MCF 10A (cell line): ENCODE results near the gene UQCC2. TPM values are rescaled to one million over a fixed set of nuclear protein-coding genes. Genes with fewer than 3 reads are reported as not detected.

Experiments used
- BruUV-seq: library from RNA; stranded (reverse); fragments of 400-500 nt; replicated peaks from 2 replicates; lab custom pipeline; 2021; lab: Mats Ljungman, UMichigan
- CTCF ChIA-PET: fragments of 300-600 bp; sonication (Branson Sonifier 250); formaldehyde crosslinking; extraction: SDS; loops from one replicate; lab custom pipeline; 2021; ENCODE audit warnings: antibody characterized with exemption, inconsistent platforms; lab: Yijun Ruan, JAX
- POLR2A ChIA-PET: fragments of 300-600, 350-650 bp; sonication (Branson Sonifier 250); formaldehyde crosslinking; extraction: SDS; loops from one replicate; lab custom pipeline; 2020; ENCODE audit warnings: antibody characterized with exemption, inconsistent platforms; lab: Yijun Ruan, JAX
- DNase-seq: peaks from one replicate; pipeline ENCODE4 v3.0.0-alpha.2; 2018; ENCODE audit not compliant: unreplicated experiment
- H3K27ac Mint-ChIP-seq: one replicate; pipeline ENCODE4 v1.8.0; 2022; ENCODE audit warnings: mild to moderate bottlenecking, low read depth, mixed read lengths; ENCODE audit not compliant: unreplicated experiment
- H3K27me3 Mint-ChIP-seq: one replicate; pipeline ENCODE4 v1.8.0; 2022; ENCODE audit warnings: mixed read lengths; ENCODE audit not compliant: insufficient read depth, unreplicated experiment
- H3K36me3 Mint-ChIP-seq: one replicate; pipeline ENCODE4 v1.8.0; 2022; ENCODE audit warnings: mild to moderate bottlenecking, moderate library complexity, mixed read lengths; ENCODE audit not compliant: insufficient read depth, unreplicated experiment
- H3K4me1 Mint-ChIP-seq: one replicate; pipeline ENCODE4 v1.8.0; 2022; ENCODE audit warnings: mixed read lengths; ENCODE audit not compliant: insufficient read depth, unreplicated experiment
- H3K4me3 Mint-ChIP-seq: one replicate; pipeline ENCODE4 v1.8.0; 2022; ENCODE audit warnings: mild to moderate bottlenecking, moderate library complexity, mixed read lengths; ENCODE audit not compliant: unreplicated experiment
- H3K9me3 Mint-ChIP-seq: one replicate; pipeline ENCODE4 v1.8.0; 2022; ENCODE audit warnings: mixed read lengths; ENCODE audit not compliant: unreplicated experiment
- intact Hi-C: fragments of 100-400 bp; cut with micrococcal nuclease; formaldehyde crosslinking; loops from 2 replicates; pipeline ENCODE4 v1.14.1; 2022
- total RNA-seq: library from RNA; stranded (reverse); gene quantifications from 2 replicates; pipeline ENCODE4 v1.2.3, GENCODE V29; 2022
- TF ChIP-seq, protein P1 (sequence below): fragments of 200-600 bp; IDR thresholded peaks from one replicate; pipeline ENCODE4 v1.8.0; 2022; ENCODE audit warnings: antibody characterized with exemption, mild to moderate bottlenecking; ENCODE audit not compliant: unreplicated experiment

The UQCC2 gene
- total RNA-seq, 1 experiment from 2014 or later: 122 TPM

DNA sequence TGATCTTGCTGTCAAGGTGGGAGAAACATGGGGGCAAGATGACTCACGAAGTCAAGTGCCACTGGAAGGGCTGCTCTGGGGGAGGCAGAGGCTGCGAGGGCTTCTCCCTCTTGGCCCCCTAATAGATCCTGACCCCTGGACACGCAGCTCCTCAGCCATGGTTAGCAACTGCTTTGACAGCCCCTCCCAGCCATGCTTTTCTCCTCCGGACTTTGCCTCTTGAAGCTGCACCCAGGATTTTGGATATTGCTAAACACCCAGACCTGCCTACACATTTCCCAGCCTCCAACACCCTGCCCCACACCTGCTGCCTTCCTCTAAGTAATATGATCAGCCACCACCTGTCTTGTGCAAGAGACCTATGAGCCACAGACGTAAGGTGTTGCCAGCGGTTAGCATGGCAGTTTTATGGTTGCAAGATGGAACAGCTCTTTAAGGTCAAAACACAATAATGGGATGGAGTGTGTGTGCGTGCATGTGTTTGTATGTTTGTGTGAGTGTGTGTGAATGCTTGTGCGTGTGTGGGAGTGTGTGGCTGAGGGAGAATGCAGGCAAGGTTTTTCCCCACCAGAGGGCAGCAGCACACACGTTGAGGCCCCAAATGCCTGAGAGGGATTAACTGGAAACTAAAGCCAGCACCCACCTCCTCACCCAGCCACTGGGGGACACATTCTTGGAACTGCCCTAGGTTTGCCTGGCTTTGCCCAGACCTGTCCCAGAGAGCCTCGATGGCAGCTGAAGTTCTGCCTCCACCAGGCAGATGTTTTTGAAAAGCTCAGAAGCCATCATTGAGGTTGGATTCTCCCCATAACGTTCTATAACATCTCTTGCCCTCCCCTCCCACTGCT is 32.7 kb upstream of the UQCC2 start:
- intact Hi-C loops: loop anchor here (1.0 to 2.0 kb wide), 3 partner anchors 19 to 410 kb away; no protein-coding TSS in a partner anchor
- Mint-ChIP-seq H3K4me1 (peaks cover 45% of the 10 kb centered on the region), H3K36me3 (peaks cover 7% of the 10 kb centered on the region), H3K9me3 (no peaks in the 10 kb centered on the region), H3K4me3 (peak overlapping the region; percentile 3), H3K27me3 (no peaks in the 10 kb centered on the region), H3K27ac (no peak overlapping the region)
- POLR2A ChIA-PET: interaction anchor here (0.9 to 3.9 kb wide), 11 partner anchors 14 to 318 kb away, joined by 3 to 29 read pairs (median 6); partner anchors contain the start of genes LEMD2 and UQCC2
- CTCF ChIA-PET: interaction anchor here (0.6 to 12.4 kb wide), 21 partner anchors 9 to 620 kb away, joined by 3 to 228 read pairs (median 4); partner anchors contain the start of gene UQCC2
- TF ChIP-seq, protein P1, sequence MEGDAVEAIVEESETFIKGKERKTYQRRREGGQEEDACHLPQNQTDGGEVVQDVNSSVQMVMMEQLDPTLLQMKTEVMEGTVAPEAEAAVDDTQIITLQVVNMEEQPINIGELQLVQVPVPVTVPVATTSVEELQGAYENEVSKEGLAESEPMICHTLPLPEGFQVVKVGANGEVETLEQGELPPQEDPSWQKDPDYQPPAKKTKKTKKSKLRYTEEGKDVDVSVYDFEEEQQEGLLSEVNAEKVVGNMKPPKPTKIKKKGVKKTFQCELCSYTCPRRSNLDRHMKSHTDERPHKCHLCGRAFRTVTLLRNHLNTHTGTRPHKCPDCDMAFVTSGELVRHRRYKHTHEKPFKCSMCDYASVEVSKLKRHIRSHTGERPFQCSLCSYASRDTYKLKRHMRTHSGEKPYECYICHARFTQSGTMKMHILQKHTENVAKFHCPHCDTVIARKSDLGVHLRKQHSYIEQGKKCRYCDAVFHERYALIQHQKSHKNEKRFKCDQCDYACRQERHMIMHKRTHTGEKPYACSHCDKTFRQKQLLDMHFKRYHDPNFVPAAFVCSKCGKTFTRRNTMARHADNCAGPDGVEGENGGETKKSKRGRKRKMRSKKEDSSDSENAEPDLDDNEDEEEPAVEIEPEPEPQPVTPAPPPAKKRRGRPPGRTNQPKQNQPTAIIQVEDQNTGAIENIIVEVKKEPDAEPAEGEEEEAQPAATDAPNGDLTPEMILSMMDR: peak; percentile 74
- peak; percentile 97 for DNase-seq
- no TSS peak for BruUV-seq

DNA sequence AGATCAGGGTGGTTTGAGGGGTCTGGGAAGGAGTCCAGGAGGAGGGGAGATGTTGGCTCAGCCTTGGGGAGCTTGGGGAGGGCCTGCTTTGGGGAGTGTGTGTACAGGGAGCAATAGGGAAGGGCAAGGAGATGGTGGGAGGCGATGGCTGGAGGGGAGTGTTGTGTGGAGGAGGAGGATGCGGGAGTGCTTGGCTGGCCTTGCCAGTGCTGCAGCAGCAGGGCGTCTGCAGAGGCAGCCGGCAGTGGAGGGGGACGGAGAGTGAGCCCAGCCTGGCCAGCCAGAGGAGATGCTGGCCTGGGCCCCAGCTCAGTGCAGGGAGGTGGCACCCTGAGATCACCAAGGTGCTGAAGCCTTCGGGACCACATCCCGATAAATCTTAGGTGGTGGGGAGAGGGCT is 31.3 kb upstream of the UQCC2 start:
- H3K27ac Mint-ChIP-seq: peak overlapping the region; percentile 41
- intact Hi-C loops: no loop called here
- H3K9me3 Mint-ChIP-seq: no peaks in the 10 kb centered on the region
- peaks cover 7% of the 10 kb centered on the region for H3K36me3 Mint-ChIP-seq
- H3K4me3 Mint-ChIP-seq: no peak overlapping the region
- no peaks in the 10 kb centered on the region for H3K27me3 Mint-ChIP-seq
- H3K4me1 Mint-ChIP-seq: peaks cover 43% of the 10 kb centered on the region
- ChIA-PET POLR2A (interaction anchor here (0.9 to 3.9 kb wide), 4 partner anchors 19 to 40 kb away, joined by 4 to 29 read pairs (median 10); partner anchors contain the start of gene UQCC2), CTCF (interaction anchor here (0.6 to 12.4 kb wide), 6 partner anchors 21 to 716 kb away, joined by 3 to 228 read pairs (median 10); partner anchors contain the start of gene UQCC2)
- no peak for DNase-seq
- no TSS peak for BruUV-seq
- TF ChIP-seq, protein P1: no peak

DNA sequence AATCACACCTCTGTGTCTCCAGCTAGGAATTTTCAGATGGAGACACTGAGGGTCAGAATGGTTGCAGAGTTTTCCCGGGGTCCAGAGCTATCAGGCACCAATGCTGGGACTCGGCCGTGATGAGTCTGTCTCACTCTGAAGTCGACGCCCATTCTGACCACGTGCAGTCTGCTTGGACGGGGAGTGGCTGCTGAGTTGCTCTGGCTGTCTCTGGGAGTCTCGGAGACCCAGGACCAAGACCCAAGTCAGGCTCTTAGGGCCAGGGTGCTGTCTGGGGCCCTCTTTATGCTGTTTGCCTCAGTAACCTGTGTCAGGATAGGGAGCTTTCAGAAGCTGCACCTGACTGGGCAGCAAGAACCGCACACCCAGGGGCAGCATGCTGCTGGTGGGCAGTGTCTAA is 30.6 kb upstream of the UQCC2 start:
- ChIA-PET CTCF (interaction anchor here (0.8 to 12.4 kb wide), 3 partner anchors 21 to 42 kb away, joined by 4 to 228 read pairs (median 4); no protein-coding TSS in a partner anchor), POLR2A (interaction anchor here (0.5 kb wide), 1 partner anchor 344 kb away, joined by 3 read pairs; no protein-coding TSS in a partner anchor)
- BruUV-seq: no TSS peak
- H3K4me1 Mint-ChIP-seq: peaks cover 35% of the 10 kb centered on the region
- no peak overlapping the region for H3K27ac Mint-ChIP-seq
- no peaks in the 10 kb centered on the region for H3K27me3 Mint-ChIP-seq
- DNase-seq: no peak
- no peaks in the 10 kb centered on the region for H3K9me3 Mint-ChIP-seq
- intact Hi-C loops: no loop called here
- H3K36me3 Mint-ChIP-seq: peaks cover 7% of the 10 kb centered on the region
- H3K4me3 Mint-ChIP-seq: no peak overlapping the region
- TF ChIP-seq, protein P1: no peak

DNA sequence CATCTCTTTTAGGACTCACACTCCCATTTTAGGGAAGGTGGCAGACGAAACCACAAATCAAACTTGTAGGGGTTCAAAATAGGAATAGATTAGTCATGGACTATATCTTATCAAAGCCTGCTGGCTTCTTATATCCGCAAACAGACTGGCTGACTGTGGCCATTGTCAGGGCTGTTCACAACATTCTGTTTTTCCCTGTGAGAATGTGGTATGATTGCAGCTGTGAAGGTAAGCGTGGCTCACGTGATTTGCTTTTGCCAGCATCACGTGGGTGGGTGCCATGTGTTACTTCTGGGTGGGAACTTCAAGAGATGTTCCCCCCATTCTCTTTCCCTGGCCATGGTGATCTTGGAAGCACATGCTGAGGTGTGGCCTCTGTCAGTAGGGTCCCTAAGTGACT is 29.3 kb upstream of the UQCC2 start:
- peaks cover 27% of the 10 kb centered on the region for H3K4me1 Mint-ChIP-seq
- POLR2A ChIA-PET: no interaction called here
- no TSS peak for BruUV-seq
- no peaks in the 10 kb centered on the region for H3K9me3 Mint-ChIP-seq
- H3K27ac Mint-ChIP-seq: no peak overlapping the region
- peaks cover 7% of the 10 kb centered on the region for H3K36me3 Mint-ChIP-seq
- DNase-seq: no peak
- CTCF ChIA-PET: interaction anchor here (0.7 to 12.4 kb wide), 4 partner anchors 15 to 292 kb away, joined by 3 to 228 read pairs (median 5); partner anchors contain the start of gene UQCC2
- TF ChIP-seq, protein P1: no peak
- no peaks in the 10 kb centered on the region for H3K27me3 Mint-ChIP-seq
- no peak overlapping the region for H3K4me3 Mint-ChIP-seq
- intact Hi-C loops: no loop called here
